HEK293 (cell line): Measurements from ENCODE around the gene ZNF787.

ENCODE experiments used
- CTCF ChIA-PET: fragments of 350-600 bp; formaldehyde crosslinking; extraction: SDS; loops from one replicate; lab custom pipeline; 2021; ENCODE audit warnings: antibody characterized with exemption; lab: Yijun Ruan, JAX
- POLR2A ChIA-PET: fragments of 300-600 bp; formaldehyde crosslinking; extraction: SDS; loops from one replicate; lab custom pipeline; 2020; ENCODE audit warnings: antibody characterized with exemption, inconsistent platforms; lab: Yijun Ruan, JAX
- H3K27ac ChIP-seq: fragments of 200-500 bp; sonication (Bioruptor generic); 2 replicates; pipeline ENCODE4 v1.5.1; 2014; ENCODE audit warnings: low read depth, low read length, control low read depth, inconsistent platforms; ENCODE audit errors: extremely low read depth
- H3K36me3 ChIP-seq, 2 experiments: fragments of 200-500 bp in 1 of 2; sonication (Bioruptor generic) in 1 of 2; 1 replicate in 1 of 2; 2 replicates in 1 of 2; pipeline ENCODE4 v1.5.1; 2014 to 2017; ENCODE audit warnings: inconsistent platforms in 2 of 2, low read length in 2 of 2; ENCODE audit not compliant: control insufficient read depth in 2 of 2, insufficient read depth in 1 of 2
- H3K4me1 ChIP-seq: fragments of 200-500 bp; sonication (Bioruptor generic); 2 replicates; pipeline ENCODE4 v1.5.1; 2014; ENCODE audit warnings: mild to moderate bottlenecking, low read length, inconsistent platforms; ENCODE audit not compliant: control insufficient read depth, insufficient read depth
- H3K4me3 ChIP-seq: 2 replicates; pipeline ENCODE4 v1.5.1; 2011; ENCODE audit warnings: low read depth, mild to moderate bottlenecking, control low read depth, low read length, moderate library complexity
- H3K9me3 ChIP-seq: fragments of 200-500 bp; sonication (Bioruptor generic); 2 replicates; pipeline ENCODE4 v1.5.1; 2014; ENCODE audit warnings: low read depth, low read length, inconsistent platforms; ENCODE audit not compliant: control insufficient read depth, insufficient read depth
- HOXC10 ChIP-seq: sonication (generic); formaldehyde crosslinking; IDR thresholded peaks from 2 replicates; pipeline ENCODE4 v1.8.1; 2023; ENCODE audit warnings: mild to moderate bottlenecking, missing genetic modification reagents
- KLF7 ChIP-seq: fragments of 450-650 bp; formaldehyde crosslinking; IDR thresholded peaks from 2 replicates; pipeline ENCODE4 v1.5.1; 2016; ENCODE audit warnings: missing biosample characterization, missing genetic modification characterization, borderline replicate concordance
- PRDM2 ChIP-seq: fragments of 450-650 bp; formaldehyde crosslinking; IDR thresholded peaks from 2 replicates; pipeline ENCODE4 v1.5.1; 2016; ENCODE audit warnings: missing biosample characterization, missing genetic modification characterization, borderline replicate concordance
- TRIM28 ChIP-seq: IDR thresholded peaks from 2 replicates; pipeline ENCODE4 v1.6.1; 2011; ENCODE audit warnings: low read length, control low read depth, borderline replicate concordance
- ZFHX2 ChIP-seq: fragments of 450-650 bp; formaldehyde crosslinking; conservative IDR thresholded peaks from 2 replicates; pipeline ENCODE4 v1.5.1; 2016; ENCODE audit warnings: missing biosample characterization, missing genetic modification characterization
- ZFP41 ChIP-seq: fragments of 450-650 bp; formaldehyde crosslinking; IDR thresholded peaks from 2 replicates; pipeline ENCODE4 v1.5.1; 2016; ENCODE audit warnings: missing biosample characterization, missing genetic modification characterization, borderline replicate concordance
- ZNF146 ChIP-seq: fragments of 450-650 bp; formaldehyde crosslinking; IDR thresholded peaks from 2 replicates; pipeline ENCODE4 v1.5.1; 2016; ENCODE audit warnings: missing biosample characterization, missing genetic modification characterization
- ZNF221 ChIP-seq: fragments of 450-650 bp; formaldehyde crosslinking; IDR thresholded peaks from 2 replicates; pipeline ENCODE4 v1.5.1; 2017; ENCODE audit warnings: missing biosample characterization, missing genetic modification characterization, borderline replicate concordance
- ZNF311 ChIP-seq: fragments of 450-650 bp; formaldehyde crosslinking; IDR thresholded peaks from 2 replicates; pipeline ENCODE4 v1.5.1; 2017; ENCODE audit warnings: missing biosample characterization, missing genetic modification characterization, borderline replicate concordance
- ZNF555 ChIP-seq: fragments of 450-650 bp; formaldehyde crosslinking; conservative IDR thresholded peaks from 2 replicates; pipeline ENCODE4 v1.5.1; 2017; ENCODE audit warnings: missing biosample characterization, mild to moderate bottlenecking, missing genetic modification characterization, inconsistent platforms
- ZNF626 ChIP-seq: fragments of 450-650 bp; sonication (Bioruptor Pico); formaldehyde crosslinking; IDR thresholded peaks from 2 replicates; pipeline ENCODE4 v1.5.1; 2018; ENCODE audit warnings: missing biosample characterization, missing genetic modification characterization, inconsistent platforms
- ZNF701 ChIP-seq: fragments of 450-650 bp; formaldehyde crosslinking; IDR thresholded peaks from 2 replicates; pipeline ENCODE4 v1.5.1; 2016; ENCODE audit warnings: missing biosample characterization, missing genetic modification characterization
- ZNF707 ChIP-seq: fragments of 450-650 bp; formaldehyde crosslinking; IDR thresholded peaks from 2 replicates; pipeline ENCODE4 v1.5.1; 2016; ENCODE audit warnings: missing biosample characterization, missing genetic modification characterization
- ZNF785 ChIP-seq: fragments of 450-650 bp; formaldehyde crosslinking; IDR thresholded peaks from 2 replicates; pipeline ENCODE4 v1.5.1; 2016; ENCODE audit warnings: missing biosample characterization, missing genetic modification characterization
- ZNF843 ChIP-seq: fragments of 450-650 bp; formaldehyde crosslinking; IDR thresholded peaks from 2 replicates; pipeline ENCODE4 v1.5.1; 2016; ENCODE audit warnings: missing biosample characterization, missing genetic modification characterization
- ZSCAN16 ChIP-seq: fragments of 450-650 bp; formaldehyde crosslinking; IDR thresholded peaks from 2 replicates; pipeline ENCODE4 v1.5.1; 2016; ENCODE audit warnings: missing biosample characterization, missing genetic modification characterization
- TF ChIP-seq, protein P1 (sequence below): fragments of 450-650 bp; formaldehyde crosslinking; IDR thresholded peaks from 2 replicates; pipeline ENCODE4 v1.5.1; 2016; ENCODE audit warnings: missing biosample characterization, missing genetic modification characterization
- TF ChIP-seq, protein P2 (sequence below): fragments of 450-650 bp; formaldehyde crosslinking; IDR thresholded peaks from 2 replicates; pipeline ENCODE4 v1.5.1; 2016; ENCODE audit warnings: missing biosample characterization, missing genetic modification characterization

The ZNF787 gene

DNA sequence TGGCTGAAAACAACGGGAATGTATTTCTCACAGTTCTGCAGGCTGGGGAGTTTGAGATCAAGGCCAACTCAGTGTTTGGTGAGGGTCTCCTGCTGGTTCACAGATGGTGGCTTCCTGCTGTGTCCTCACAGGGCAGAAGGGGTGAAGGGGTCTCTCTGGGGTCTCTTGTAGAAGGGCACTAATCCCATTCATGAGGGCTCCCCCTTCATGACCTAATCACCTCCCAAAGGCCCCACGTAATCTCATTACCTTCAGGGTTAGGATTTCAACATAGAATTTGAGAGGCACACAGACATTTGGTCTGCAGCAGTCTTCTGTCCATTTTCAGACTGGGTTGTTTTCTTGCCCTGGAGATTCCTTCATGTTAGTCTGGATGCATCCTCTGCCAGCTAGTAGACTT, 31.5 kb upstream of the ZNF787 start:
- no peak overlapping the region for H3K27ac ChIP-seq
- ChIA-PET POLR2A (no interaction called here), CTCF (no interaction called here)
- no peak for TF ChIP-seq ZSCAN16 (tag by site-specific recombination)
- no peak for TF ChIP-seq HOXC10
- TF ChIP-seq, protein P1, sequence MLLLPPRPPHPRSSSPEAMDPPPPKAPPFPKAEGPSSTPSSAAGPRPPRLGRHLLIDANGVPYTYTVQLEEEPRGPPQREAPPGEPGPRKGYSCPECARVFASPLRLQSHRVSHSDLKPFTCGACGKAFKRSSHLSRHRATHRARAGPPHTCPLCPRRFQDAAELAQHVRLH (tag by site-specific recombination): no peak
- TF ChIP-seq, protein P2, sequence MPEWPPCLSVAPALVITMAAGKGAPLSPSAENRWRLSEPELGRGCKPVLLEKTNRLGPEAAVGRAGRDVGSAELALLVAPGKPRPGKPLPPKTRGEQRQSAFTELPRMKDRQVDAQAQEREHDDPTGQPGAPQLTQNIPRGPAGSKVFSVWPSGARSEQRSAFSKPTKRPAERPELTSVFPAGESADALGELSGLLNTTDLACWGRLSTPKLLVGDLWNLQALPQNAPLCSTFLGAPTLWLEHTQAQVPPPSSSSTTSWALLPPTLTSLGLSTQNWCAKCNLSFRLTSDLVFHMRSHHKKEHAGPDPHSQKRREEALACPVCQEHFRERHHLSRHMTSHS: no peak
- no peak for TF ChIP-seq ZNF626 (tag by site-specific recombination)
- no peak for TF ChIP-seq ZFP41
- no peak for TF ChIP-seq PRDM2 (tag by site-specific recombination)
- TF ChIP-seq KLF7 (tag by site-specific recombination): no peak
- no peak for TF ChIP-seq ZNF555
- TF ChIP-seq ZFHX2 (tag by site-specific recombination): no peak
- TF ChIP-seq TRIM28: no peak
- TF ChIP-seq ZNF785 (tag by site-specific recombination): no peak
- TF ChIP-seq ZNF707 (tag by site-specific recombination): no peak
- TF ChIP-seq, all 188 proteins: peak for 0
- H3K4me3 ChIP-seq: no peak overlapping the region
- no peaks in the 10 kb centered on the region for H3K9me3 ChIP-seq
- no peaks in the 10 kb centered on the region for H3K4me1 ChIP-seq
- H3K36me3 ChIP-seq: peaks cover 12 to 67% of the 10 kb centered on the region in 2 experiments; a peak in 2 of 3 replicates

DNA sequence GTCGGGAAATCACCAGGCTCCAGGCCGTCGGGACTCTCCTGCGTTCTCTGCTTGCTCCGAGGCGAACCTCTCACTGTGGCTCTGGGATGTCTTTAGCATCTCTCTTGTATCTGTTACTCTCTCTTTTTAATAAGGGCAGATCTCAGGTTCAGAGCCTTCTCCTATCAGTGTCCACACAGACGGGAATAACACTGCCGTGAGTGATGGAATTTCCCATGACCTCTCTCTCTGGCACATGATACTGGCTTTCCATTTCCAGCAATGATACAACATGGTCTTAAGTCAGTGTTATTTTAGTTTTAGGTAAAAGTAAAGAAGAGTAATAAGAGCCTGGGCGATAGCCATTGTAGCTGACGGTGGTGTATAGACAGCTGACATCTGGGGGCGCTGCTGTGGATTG, 29.3 kb upstream of the ZNF787 start:
- no peak for TF ChIP-seq ZNF701 (tag by site-specific recombination)
- TF ChIP-seq ZNF311 (tag by site-specific recombination): no peak
- no peak for TF ChIP-seq ZNF221 (tag by site-specific recombination)

GRCh38 chr19:56149656-56150038, 28.6 kb upstream of the ZNF787 start:
- H3K4me1 ChIP-seq: no peaks in the 10 kb centered on the region
- peak; percentile 98 for TF ChIP-seq ZNF146 (tag by site-specific recombination)
- no peak for TF ChIP-seq ZNF843 (tag by site-specific recombination)
- H3K27ac ChIP-seq: no peak overlapping the region
- H3K4me3 ChIP-seq: no peak overlapping the region
- ChIA-PET POLR2A (no interaction called here), CTCF (interaction anchor here (1.0 kb wide), 1 partner anchor 184 kb away, joined by 3 read pairs; no protein-coding TSS in a partner anchor)
- H3K9me3 ChIP-seq: no peaks in the 10 kb centered on the region
- peaks cover 12 to 58% of the 10 kb centered on the region in 2 experiments; a peak in 2 of 3 replicates for H3K36me3 ChIP-seq

More for the DNA sequence above, 29.3 kb upstream of the ZNF787 start:
- Histone ChIP-seq H3K9me3 (no peaks in the 10 kb centered on the region), H3K36me3 (peaks cover 12 to 65% of the 10 kb centered on the region in 2 experiments; a peak in 2 of 3 replicates), H3K4me1 (no peaks in the 10 kb centered on the region), H3K27ac (no peak overlapping the region), H3K4me3 (no peak overlapping the region)
- ChIA-PET CTCF (interaction anchor here (1.0 kb wide), 1 partner anchor 183 kb away, joined by 3 read pairs; no protein-coding TSS in a partner anchor), POLR2A (no interaction called here)
